Measurements from ENCODE around the gene TMEM209.
"Not testable (repeated sequence)": the region's sequence is repeated elsewhere in the genome, so short reads cannot be mapped to it uniquely, and the experiment has no call there.

Gene TMEM209

DNA sequence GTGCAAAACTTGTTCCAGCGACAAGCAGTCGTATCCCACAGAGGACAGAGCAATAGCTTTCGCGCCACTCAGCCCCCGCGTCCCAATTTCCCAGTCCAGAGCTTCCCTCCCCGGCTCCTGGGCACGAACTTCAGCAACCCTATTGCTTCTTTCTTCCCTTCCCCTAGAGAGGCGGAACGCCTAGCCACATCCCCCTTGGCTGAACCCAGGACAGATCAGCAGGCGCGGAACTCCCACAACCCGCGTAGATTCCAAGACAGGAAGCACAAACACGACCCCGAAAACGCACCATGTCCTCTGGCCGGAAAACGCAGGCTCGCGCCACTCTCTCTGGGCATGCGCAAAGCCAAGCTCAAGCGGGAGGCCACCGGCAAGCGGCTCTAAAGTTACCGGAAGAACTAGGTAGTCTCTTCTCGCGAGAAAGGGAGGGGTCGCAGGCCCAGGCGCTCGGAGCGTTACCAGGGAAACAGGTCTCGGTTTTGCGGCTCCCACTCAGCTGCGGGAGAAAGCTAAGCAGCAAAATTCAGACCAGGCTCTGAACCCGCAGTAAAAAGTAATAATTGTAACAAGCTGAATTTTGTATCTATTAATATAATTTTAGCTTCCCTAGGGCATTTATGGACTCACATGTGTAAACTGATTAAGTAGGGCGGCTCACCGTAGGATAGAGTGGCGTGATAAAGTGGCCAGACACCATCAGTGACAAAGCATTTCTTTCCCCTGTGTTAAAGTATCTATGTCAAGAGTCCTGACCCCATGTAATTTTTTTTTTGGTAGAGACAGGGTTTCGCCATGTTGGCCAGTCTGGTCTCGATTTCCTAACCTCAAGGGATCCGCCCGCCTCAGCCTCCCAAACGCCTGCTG lies at the start of gene TMEM209:
Gene TMEM209 (minus strand): TSS at position 323 of the 864 bp plus-strand sequence. CDS start 31 bp downstream, at position 292.
- peak; percentile 99 for DNase-seq

- no peak for DNase-seq
These were observed 49.3 kb upstream of the TMEM209 start for GRCh38 chr7:130254555-130254954.

DNA sequence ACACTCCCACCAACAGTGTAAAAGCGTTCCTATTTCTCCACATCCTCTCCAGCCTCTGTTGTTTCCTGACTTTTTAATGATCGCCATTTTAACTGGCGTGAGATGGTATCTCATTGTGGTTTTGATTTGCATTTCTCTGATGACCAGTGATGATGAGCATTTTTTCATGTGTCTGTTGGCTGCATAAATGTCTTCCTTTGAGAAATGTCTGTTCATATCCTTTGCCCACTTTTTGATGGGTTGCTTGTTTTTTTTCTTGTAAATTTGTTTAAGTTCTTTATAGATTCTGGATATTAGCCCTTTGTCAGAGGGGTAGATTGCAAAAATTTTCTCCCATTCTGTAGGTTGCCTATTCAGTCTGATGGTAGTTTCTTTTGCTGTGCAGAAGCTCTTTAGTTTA lies 44.4 kb upstream of the TMEM209 start:
- DNase-seq = not testable (repeated sequence)

GRCh38 chr7:130248842-130249241 lies 43.6 kb upstream of the TMEM209 start:
- not testable (repeated sequence) for DNase-seq

DNA sequence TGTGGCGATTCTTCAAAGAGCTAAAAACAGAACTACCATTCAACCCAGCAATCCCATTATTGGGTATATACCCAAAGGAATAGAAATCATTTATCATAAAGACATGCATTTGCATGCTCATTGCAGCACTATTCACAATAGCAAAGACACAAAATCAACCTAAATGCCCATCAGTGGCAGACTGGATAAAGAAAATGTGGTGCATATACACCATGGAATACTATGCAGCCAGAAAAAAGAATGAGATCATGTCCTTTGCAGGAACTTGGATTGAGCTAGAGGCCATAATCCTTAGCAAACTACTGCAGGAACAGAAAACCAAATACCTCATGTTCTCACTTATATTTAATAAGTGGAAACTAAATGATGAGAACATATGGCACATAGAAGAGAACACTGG lies 41.3 kb upstream of the TMEM209 start:
- DNase-seq = not testable (repeated sequence)

DNA sequence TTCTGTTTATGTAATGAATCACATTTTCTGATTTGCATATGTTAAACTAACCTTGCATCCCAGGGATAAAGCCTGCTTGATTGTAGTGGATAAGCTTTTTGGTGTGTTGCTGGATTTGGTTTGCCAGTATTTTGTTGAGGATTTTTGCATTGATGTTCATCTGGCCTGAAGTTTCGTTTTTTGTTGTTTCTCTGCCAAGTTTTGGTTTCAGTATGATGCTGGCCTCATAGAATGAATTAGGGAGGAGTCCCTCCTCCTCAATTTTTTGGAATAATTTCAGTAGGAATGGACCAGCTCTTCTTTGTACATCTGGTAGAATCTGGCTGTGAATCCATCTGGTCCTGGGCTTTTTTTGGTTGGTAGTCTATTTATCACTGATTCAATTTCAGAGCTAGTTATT lies 38.3 kb upstream of the TMEM209 start:
- DNase-seq = not testable (repeated sequence)

DNA sequence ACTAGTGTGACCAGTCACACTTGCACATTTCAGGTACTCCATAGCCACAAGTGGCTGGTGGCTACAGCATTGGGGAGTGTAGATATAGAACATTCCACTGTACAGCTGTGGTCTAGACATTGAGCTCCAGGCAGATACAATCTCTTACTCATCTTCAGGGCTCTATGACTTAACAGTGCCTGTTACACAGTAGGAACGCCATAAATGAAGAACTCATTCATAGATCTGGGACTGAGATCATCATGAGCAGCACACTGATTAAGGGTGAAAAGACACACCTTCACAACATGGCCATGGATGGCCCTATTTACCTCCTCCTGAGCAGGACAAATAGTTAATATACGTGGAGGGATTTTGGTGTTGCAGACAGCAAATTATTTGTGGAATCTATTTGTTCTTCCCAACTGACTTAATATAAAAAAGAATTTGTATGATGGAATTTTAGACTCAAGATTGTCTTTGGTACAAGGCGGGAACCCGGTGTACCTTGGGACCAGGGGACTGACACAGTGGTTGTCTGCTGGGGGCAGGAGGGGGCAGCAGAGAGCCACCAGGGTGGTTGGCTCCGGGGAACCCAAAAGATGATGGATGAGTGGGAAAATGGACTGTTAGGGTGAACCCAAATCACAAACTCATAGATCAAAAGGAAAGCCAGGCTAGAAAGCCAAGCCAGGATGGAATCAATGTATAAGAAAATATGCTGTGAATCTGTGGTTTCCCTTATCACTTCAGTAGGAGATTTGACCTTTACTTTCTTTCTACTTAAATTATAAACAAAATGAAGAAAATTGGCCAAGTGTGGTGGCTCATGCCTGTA lies 37.2 kb upstream of the TMEM209 start:
- peak; percentile 77 for DNase-seq

- DNase-seq = no peak
These were observed 35.0 kb upstream of the TMEM209 start for GRCh38 chr7:130240240-130240639.

- not testable (repeated sequence) for DNase-seq
These were observed 31.2 kb upstream of the TMEM209 start for GRCh38 chr7:130236361-130236760.

DNA sequence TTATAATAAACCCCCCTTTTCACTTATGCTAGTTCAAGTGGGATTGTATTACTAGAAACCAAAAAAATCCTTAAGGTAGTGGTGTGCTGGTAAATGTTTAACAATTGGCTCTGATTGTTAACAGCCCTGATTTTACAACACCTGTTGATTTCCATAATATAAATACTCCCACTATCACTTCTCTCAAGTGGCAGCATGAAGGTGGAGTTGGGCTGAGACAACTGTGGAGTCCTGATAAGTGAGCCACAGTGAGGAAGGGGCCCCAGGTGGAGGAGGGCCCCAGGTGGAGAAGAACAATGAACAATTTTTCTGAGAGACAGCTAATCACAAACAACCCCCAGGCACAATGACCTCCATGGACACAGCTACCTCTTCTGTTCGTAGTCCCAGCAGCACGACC lies 28.9 kb upstream of the TMEM209 start:
- no peak for DNase-seq

GRCh38 chr7:130232209-130232608 lies 27.0 kb upstream of the TMEM209 start:
- DNase-seq = no peak

DNA sequence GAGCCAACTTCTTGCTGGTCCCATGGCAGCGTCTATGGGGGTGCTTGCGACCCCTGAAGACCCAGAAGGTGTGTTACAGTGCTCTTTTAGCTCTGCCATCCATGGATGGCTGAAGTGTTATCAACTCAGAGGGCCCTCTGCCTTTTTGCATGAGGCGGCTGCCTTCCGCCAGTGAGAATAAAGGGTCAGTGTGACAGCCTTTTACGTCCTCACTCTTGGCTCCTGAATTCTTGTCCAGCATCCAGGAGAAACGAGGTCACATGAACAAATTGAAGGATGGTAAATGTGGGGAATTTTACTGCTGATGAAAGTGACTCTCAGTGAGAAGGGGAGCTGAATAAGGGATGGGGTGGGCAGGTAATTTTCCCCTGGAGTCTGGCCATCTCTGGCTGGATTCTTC lies 26.6 kb upstream of the TMEM209 start:
- DNase-seq = no peak

GRCh38 chr7:130229981-130230380 lies 24.8 kb upstream of the TMEM209 start:
- not testable (repeated sequence) for DNase-seq

DNA sequence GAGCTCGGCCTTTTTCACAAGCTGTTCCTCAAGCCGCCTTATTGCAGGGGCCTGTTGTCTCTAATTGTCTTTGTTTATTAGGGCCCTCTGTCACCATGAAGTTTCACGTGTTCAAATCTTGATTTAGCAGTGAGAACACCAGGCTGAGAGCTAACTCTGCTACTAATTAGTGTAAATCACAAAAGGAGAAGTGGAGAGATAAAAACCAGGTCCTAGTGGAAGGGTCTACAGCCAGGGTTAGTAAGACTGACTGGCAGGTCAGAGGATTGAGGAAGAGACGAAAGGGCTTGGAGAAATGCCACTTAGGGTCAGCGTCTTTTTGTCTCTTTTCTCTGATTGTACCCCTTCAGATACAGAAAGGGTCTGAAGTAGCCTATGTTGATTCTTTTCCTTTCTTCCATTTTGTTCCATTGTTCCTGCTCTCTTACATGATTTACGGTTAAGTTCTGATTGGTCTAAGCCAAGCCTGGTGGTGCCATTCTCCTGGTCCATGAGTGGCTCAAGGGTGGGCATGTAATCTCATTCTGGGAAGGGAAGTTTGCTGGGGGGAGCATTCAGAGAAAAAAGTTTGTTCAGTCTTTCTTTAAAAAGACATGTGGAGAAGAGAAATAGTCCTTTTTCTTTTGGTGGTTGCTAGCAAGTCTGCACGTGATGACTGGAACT lies 23.8 kb upstream of the TMEM209 start:
- no peak for DNase-seq

DNA sequence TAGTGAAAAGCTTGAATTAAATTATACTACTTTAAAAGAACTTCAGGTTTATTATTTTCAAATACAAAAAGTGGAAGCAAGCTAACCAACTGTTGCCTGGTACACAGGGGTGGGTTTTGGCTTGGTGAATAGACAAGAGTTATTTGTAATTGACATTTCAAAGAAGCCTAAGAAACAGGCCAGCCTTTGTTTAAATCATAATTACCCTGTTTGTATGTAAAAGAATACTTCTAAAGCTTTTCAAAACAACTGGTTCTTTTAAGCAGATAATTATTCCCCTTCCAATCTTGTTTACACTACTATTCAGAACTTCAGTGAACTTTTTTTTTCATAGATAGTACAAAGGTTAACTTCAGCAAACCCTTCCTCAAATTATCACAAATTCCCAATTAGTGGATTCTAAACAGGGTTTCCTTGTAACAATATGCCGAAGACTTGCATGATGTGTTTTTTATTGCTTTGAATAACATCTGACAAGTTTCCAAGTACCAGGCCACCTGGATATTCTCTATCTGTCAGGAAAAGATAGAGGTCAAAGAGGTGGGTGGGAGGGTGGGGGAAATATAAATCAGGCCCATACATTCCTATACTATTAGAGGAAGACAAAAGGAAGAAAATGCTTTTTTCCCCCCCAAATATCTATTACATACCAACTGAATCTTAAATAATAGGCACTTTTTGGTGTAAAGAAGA lies 22.8 kb upstream of the TMEM209 start:
- DNase-seq = no peak

DNA sequence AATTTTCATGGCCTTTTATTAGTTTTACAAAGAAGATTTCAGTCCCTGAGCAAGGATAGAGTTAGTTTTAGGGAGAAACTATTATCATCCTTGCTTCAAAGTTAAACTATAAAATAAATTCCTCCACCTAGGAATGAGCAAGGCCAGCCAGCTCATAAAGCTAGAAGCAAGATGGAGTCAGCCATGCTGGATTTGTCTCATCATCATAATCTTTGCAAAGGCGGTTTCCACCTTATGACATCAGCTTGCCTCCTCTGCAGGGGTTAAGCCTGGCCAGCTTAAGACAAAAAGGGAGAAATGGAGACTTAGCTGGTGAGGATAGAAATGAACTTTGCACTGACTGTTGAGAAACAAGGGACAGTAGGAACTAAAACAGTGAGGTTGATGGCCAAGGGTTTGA lies 21.1 kb upstream of the TMEM209 start:
- DNase-seq = no peak

DNA sequence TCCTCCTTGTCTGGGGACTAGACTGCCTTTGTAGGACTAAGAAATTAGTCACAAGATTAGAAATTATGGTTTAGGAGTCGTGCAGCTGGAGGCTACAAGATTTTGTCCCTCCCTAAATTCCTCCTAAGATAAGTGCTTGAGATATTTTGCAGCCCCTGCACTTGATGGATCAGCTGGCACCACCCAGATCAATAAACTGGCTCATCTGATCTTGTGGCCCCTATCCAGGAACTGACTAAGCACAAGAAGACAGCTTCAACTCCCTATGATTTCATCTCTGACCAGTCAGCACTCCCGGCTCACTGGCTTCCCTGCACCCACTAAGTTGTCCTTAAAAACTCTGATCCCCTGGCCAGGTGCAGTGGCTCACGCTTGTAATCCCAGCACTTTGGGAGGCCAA lies 19.7 kb upstream of the TMEM209 start:
- DNase-seq = not testable (repeated sequence)

DNA sequence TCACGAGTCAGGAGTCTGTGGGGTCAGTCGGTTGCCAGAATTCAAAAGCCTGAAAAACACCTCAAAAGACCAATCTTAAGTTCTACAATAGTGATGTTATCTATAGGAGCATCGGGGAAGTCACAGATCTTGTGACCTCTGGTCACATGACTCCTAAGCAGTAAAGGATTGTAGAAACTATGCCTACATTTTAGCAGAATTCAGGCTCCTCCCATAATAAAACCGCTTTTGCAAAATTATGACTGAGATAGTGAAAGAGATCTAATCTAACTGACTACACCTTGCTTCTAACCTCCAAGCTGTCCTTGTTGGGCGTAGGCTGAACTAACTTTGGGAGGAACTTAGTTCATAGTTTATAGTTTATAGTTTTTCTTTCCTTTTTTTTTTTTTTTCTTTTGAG lies 19.0 kb upstream of the TMEM209 start:
- no peak for DNase-seq

DNA sequence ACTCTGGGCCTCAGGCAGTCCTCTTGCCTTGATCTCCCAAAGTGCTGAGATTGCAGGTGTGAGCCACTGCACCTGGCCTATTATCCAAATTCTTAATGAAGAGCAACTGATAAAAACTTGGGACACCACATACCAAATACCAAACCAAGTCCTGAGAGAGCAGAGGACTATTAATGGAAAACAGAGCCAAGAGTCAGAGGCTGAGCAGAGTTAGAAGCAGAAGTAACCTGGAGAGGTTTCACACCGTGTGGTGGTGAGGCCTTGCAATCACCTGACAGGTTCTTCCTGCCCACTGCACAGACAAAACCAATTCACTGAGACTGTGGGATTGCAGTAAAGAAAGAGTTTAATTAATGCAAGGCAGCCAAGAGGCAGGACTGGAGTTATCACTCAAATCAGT lies 18.4 kb upstream of the TMEM209 start:
- no peak for DNase-seq

- no peak for DNase-seq
These were observed 16.5 kb upstream of the TMEM209 start for GRCh38 chr7:130221746-130222145.

GRCh38 chr7:130219871-130220270 lies 14.7 kb upstream of the TMEM209 start:
- DNase-seq = no peak

GRCh38 chr7:130218806-130219620 lies 13.8 kb upstream of the TMEM209 start:
- no peak for DNase-seq
